PC-9 (cell line): ENCODE measurements around the gene IQSEC1. TPM values are rescaled to one million over a fixed set of nuclear protein-coding genes. Genes with fewer than 3 reads are reported as not detected.

Experiments used
- BruUV-seq: library from RNA; stranded (reverse); fragments of 400-500 nt; replicated peaks from 2 replicates; lab custom pipeline; 2021; lab: Mats Ljungman, UMichigan
- CTCF ChIA-PET: fragments of 300-600 bp; sonication (Branson Sonifier 250); formaldehyde crosslinking; loops from one replicate; lab custom pipeline; 2022; ENCODE audit warnings: antibody characterized with exemption; lab: Charles Lee
- POLR2A ChIA-PET: fragments of 300-600 bp; sonication (Branson Sonifier 250); formaldehyde crosslinking; loops from one replicate; lab custom pipeline; 2022; ENCODE audit warnings: antibody characterized with exemption; ENCODE audit not compliant: unreplicated experiment; lab: Charles Lee
- DNase-seq, 2 experiments: peaks; one replicate each; pipeline versions ENCODE4 v3.0.0 to v3.0.0-alpha.2; 2015 to 2022; ENCODE audit warnings: mixed read lengths in 1 of 2
- H2AFZ ChIP-seq: fragments of 200-600 bp; sonication (generic); 2 replicates; pipeline ENCODE4 v1.8.1; 2017; ENCODE audit warnings: antibody characterized with exemption
- H3F3A ChIP-seq: fragments of 200-600 bp; sonication (generic); 2 replicates; pipeline ENCODE4 v1.8.1; 2017; ENCODE audit warnings: antibody characterized with exemption, mild to moderate bottlenecking, low read depth; ENCODE audit not compliant: insufficient read depth
- H3K27ac ChIP-seq: fragments of 200-600 bp; sonication (generic); 2 replicates; pipeline ENCODE4 v1.6.1; 2016; ENCODE audit warnings: mixed run types
- H3K27me3 ChIP-seq: fragments of 200-600 bp; sonication (generic); 2 replicates; pipeline ENCODE4 v1.6.1; 2016; ENCODE audit warnings: low read depth, mixed run types; ENCODE audit not compliant: insufficient read depth
- H3K36me3 ChIP-seq: fragments of 200-600 bp; sonication (generic); 2 replicates; pipeline ENCODE4 v1.6.1; 2016; ENCODE audit warnings: low read depth, mixed run types
- H3K4me1 ChIP-seq: fragments of 200-600 bp; sonication (generic); replicated peaks from 2 replicates; pipeline ENCODE4 v1.6.1; 2016; ENCODE audit warnings: mixed run types; ENCODE audit not compliant: insufficient read depth
- H3K4me2 ChIP-seq: fragments of 200-600 bp; sonication (generic); 2 replicates; pipeline ENCODE4 v1.6.1; 2017; ENCODE audit warnings: mixed run types
- H3K4me3 ChIP-seq: fragments of 200-600 bp; sonication (generic); 2 replicates; pipeline ENCODE4 v1.6.1; 2016; ENCODE audit warnings: mixed run types
- H3K79me2 ChIP-seq: fragments of 200-600 bp; sonication (generic); 2 replicates; pipeline ENCODE4 v1.6.1; 2017; ENCODE audit warnings: low read depth, mixed run types
- H3K9me2 ChIP-seq: fragments of 200-600 bp; sonication (generic); 2 replicates; pipeline ENCODE4 v1.8.1; 2017; ENCODE audit warnings: mild to moderate bottlenecking; ENCODE audit not compliant: insufficient read depth
- H3K9me3 ChIP-seq: fragments of 200-600 bp; sonication (generic); 2 replicates; pipeline ENCODE4 v1.8.1; 2016; ENCODE audit warnings: low read depth; ENCODE audit not compliant: insufficient read depth
- H4K20me1 ChIP-seq: fragments of 200-600 bp; sonication (generic); 2 replicates; pipeline ENCODE4 v1.8.1; 2017; ENCODE audit not compliant: insufficient read depth
- CTCF ChIP-seq: fragments of 200-600 bp; sonication (generic); conservative IDR thresholded peaks from 2 replicates; pipeline ENCODE4 v1.6.1; 2017; ENCODE audit warnings: mixed run types, antibody characterized with exemption, mild to moderate bottlenecking, moderate library complexity
- EZH2 ChIP-seq: fragments of 200-600 bp; sonication (generic); IDR thresholded peaks from 2 replicates; pipeline ENCODE4 v1.8.0; 2017; ENCODE audit warnings: antibody characterized with exemption, low read depth
- intact Hi-C: fragments of 100-400 bp; cut with micrococcal nuclease; formaldehyde crosslinking; loops from one replicate; pipeline ENCODE4 v1.10.0; 2022; ENCODE audit not compliant: unreplicated experiment
- total RNA-seq: library from RNA; stranded (reverse); gene quantifications from 2 replicates; pipeline ENCODE4 v1.2.3, GENCODE V29; 2021

IQSEC1 gene
- total RNA-seq, 1 experiment from 2014 or later, result 30.7 TPM

GRCh38 chr3:13088028-13089006 lies 15.1 kb upstream of the IQSEC1 start:
- POLR2A ChIA-PET, result no interaction called here
- peaks cover 14% of the 10 kb centered on the region for H3K4me1 ChIP-seq
- H3K27ac ChIP-seq, result no peak overlapping the region
- no peak overlapping the region for H3K4me2 ChIP-seq
- no TSS peak for BruUV-seq
- H2AFZ ChIP-seq, result no peak overlapping the region
- H3K9me3 ChIP-seq, result no peaks in the 10 kb centered on the region
- H3K36me3 ChIP-seq, result no peaks in the 10 kb centered on the region
- CTCF ChIA-PET, result no interaction called here
- H3F3A ChIP-seq, result peaks cover 8% of the 10 kb centered on the region; the same call in 1 of the 2 replicates
- H3K9me2 ChIP-seq, result no peaks in the 10 kb centered on the region
- no peak for DNase-seq
- intact Hi-C loops, result no loop called here
- H3K27me3 ChIP-seq, result no peaks in the 10 kb centered on the region
- no peaks in the 10 kb centered on the region for H3K79me2 ChIP-seq
- no peaks in the 10 kb centered on the region for H4K20me1 ChIP-seq
- TF ChIP-seq CTCF, result no peak
- TF ChIP-seq EZH2, result no peak
- no peak overlapping the region for H3K4me3 ChIP-seq

GRCh38 chr3:13087320-13087990 lies 14.2 kb upstream of the IQSEC1 start:
- CTCF ChIA-PET, result no interaction called here
- H4K20me1 ChIP-seq, result no peaks in the 10 kb centered on the region
- H3K9me3 ChIP-seq, result no peaks in the 10 kb centered on the region

More at GRCh38 chr3:13087320-13087990, 14.2 kb upstream of the IQSEC1 start:
- H3K27me3 ChIP-seq, result no peaks in the 10 kb centered on the region
- H3K4me1 ChIP-seq, result peaks cover 6% of the 10 kb centered on the region
- H3F3A ChIP-seq, result peaks cover 2% of the 10 kb centered on the region; the same call in 1 of the 2 replicates
- H3K4me3 ChIP-seq, result no peak overlapping the region
- no peak overlapping the region for H3K27ac ChIP-seq
- POLR2A ChIA-PET, result no interaction called here
- no peaks in the 10 kb centered on the region for H3K9me2 ChIP-seq
- intact Hi-C loops, result no loop called here
- no peak overlapping the region for H2AFZ ChIP-seq
- H3K36me3 ChIP-seq, result no peaks in the 10 kb centered on the region
- BruUV-seq, result no TSS peak
- TF ChIP-seq EZH2, result no peak
- no peak for TF ChIP-seq CTCF
- no peaks in the 10 kb centered on the region for H3K79me2 ChIP-seq
- H3K4me2 ChIP-seq, result no peak overlapping the region
- no peak for DNase-seq
